Measurements from ENCODE around the gene SSR1. TPM values are rescaled to one million over a fixed set of nuclear protein-coding genes. Genes with fewer than 3 reads are reported as not detected.
"Not testable (repeated sequence)": the region's sequence is repeated elsewhere in the genome, so short reads cannot be mapped to it uniquely, and the experiment has no call there.

The SSR1 gene
- total and polyA plus RNA-seq, 7 donors, result 17.9 to 40.4 (median 35.4) TPM

GRCh38 chr6:7264686-7265384 lies 48.2 kb downstream of the SSR1 start:
- Histone ChIP-seq H3K27ac (no peak overlapping the region), H3K27me3 (ENCODE audit: insufficient read depth in 3 of 3, low read length in 2 of 3) (no peaks in the 10 kb centered on the region), H3K4me1 (peaks cover 8% of the 10 kb centered on the region), H3K9me3 (no peaks in the 10 kb centered on the region), H3K36me3 (ENCODE audit: insufficient read depth in 1 of 2, low read depth in 1 of 2) (no peaks in the 10 kb centered on the region), H3K4me3 (no peak overlapping the region)
- intact Hi-C loops (cut with DNase I), result no loop called here
- DNase-seq, result no peak
- 87 to 91% (median 89%) methylated on average over 17 of the region's 17 CpGs for WGBS, 3 donors
- TF ChIP-seq CTCF (IDR thresholded peaks at IDR 0.05), result no peak
- no peak for ATAC-seq

- DNase-seq, result no peak
- Histone ChIP-seq H3K36me3 (ENCODE audit: insufficient read depth in 1 of 2, low read depth in 1 of 2) (no peaks in the 10 kb centered on the region), H3K4me3 (no peak overlapping the region), H3K27me3 (ENCODE audit: insufficient read depth in 3 of 3, low read length in 2 of 3) (no peaks in the 10 kb centered on the region), H3K9me3 (no peaks in the 10 kb centered on the region), H3K4me1 (peaks cover 8% of the 10 kb centered on the region), H3K27ac (no peak overlapping the region)
- no peak for ATAC-seq
- TF ChIP-seq CTCF (IDR thresholded peaks at IDR 0.05), result no peak
- WGBS, 3 donors, result 92 to 96% (median 93%) methylated on average over 15 of the region's 15 CpGs
- intact Hi-C loops (cut with DNase I), result no loop called here
Measured at GRCh38 chr6:7264041-7264440, 49.0 kb downstream of the SSR1 start.

GRCh38 chr6:7263519-7263805 lies 49.5 kb downstream of the SSR1 start:
- H3K27me3 ChIP-seq (ENCODE audit: insufficient read depth in 3 of 3, low read length in 2 of 3); H3K36me3 ChIP-seq (ENCODE audit: insufficient read depth in 1 of 2, low read depth in 1 of 2); ATAC-seq; H3K4me3 ChIP-seq; H3K27ac ChIP-seq; H3K9me3 ChIP-seq; intact Hi-C loops (cut with DNase I); H3K4me1 ChIP-seq; DNase-seq: not testable (repeated sequence)
- WGBS, 3 donors, result 91 to 94% (median 92%) methylated on average over 9 of the region's 9 CpGs

- intact Hi-C loops (cut with DNase I), result no loop called here
- TF ChIP-seq CTCF (IDR thresholded peaks at IDR 0.05), result no peak
- no peak for ATAC-seq
- Histone ChIP-seq H3K27me3 (ENCODE audit: insufficient read depth in 3 of 3, low read length in 2 of 3) (no peaks in the 10 kb centered on the region), H3K27ac (no peak overlapping the region), H3K4me3 (no peak overlapping the region), H3K4me1 (peaks cover 8% of the 10 kb centered on the region), H3K9me3 (no peaks in the 10 kb centered on the region), H3K36me3 (ENCODE audit: insufficient read depth in 1 of 2, low read depth in 1 of 2) (no peaks in the 10 kb centered on the region)
- WGBS, 3 donors, result 81 to 83% (median 83%) methylated on average over 16 of the region's 16 CpGs
- DNase-seq, result no peak
Measured at GRCh38 chr6:7262746-7263518, 50.1 kb downstream of the SSR1 start.

- Histone ChIP-seq H3K27ac (peak overlapping the region; percentile 77), H3K4me3 (peak overlapping the region; percentile 87), H3K4me1 (peaks cover 8% of the 10 kb centered on the region), H3K9me3 (no peaks in the 10 kb centered on the region), H3K27me3 (ENCODE audit: insufficient read depth in 3 of 3, low read length in 2 of 3) (no peaks in the 10 kb centered on the region), H3K36me3 (ENCODE audit: insufficient read depth in 1 of 2, low read depth in 1 of 2) (no peaks in the 10 kb centered on the region)
- ATAC-seq (peak; percentile 8 to 29 (median 12)), DNase-seq (no peak)
- TF ChIP-seq CTCF (IDR thresholded peaks at IDR 0.05), result no peak
- intact Hi-C loops (cut with DNase I), result no loop called here
- WGBS, 3 donors, result 41 to 58% (median 42%) methylated on average over 12 to 13 of the region's 13 CpGs
Measured at GRCh38 chr6:7261852-7262461, 51.0 kb downstream of the SSR1 start.

Measured in psoas muscle (tissue), 8 donors.